Smooth muscle cell (in vitro differentiated cells): ENCODE measurements around the gene EBF3. TPM values are rescaled to one million over a fixed set of nuclear protein-coding genes. Genes with fewer than 3 reads are reported as not detected.

Source experiments
- DNase-seq: peaks from one replicate; lab custom pipeline; 2025; ENCODE audit not compliant: unreplicated experiment; lab: John Stamatoyannopoulos, UW
- H2AFZ ChIP-seq: fragments of 200-600 bp; sonication (generic); 2 replicates; pipeline ENCODE4 v1.6.0; 2016; ENCODE audit warnings: antibody characterized with exemption, low read depth, mild to moderate bottlenecking
- H3F3A ChIP-seq: fragments of 200-600 bp; sonication (generic); 2 replicates; pipeline ENCODE4 v1.6.0; 2017; ENCODE audit warnings: antibody characterized with exemption, low read depth
- H3K27ac ChIP-seq: fragments of 200-600 bp; sonication (generic); 2 replicates; pipeline ENCODE4 v1.5.1; 2016; ENCODE audit warnings: low read depth, mild to moderate bottlenecking
- H3K27me3 ChIP-seq: fragments of 200-600 bp; sonication (generic); 2 replicates; pipeline ENCODE4 v1.6.1; 2016; ENCODE audit warnings: low read depth, mild to moderate bottlenecking
- H3K36me3 ChIP-seq: fragments of 200-600 bp; sonication (generic); 2 replicates; pipeline ENCODE4 v1.5.1; 2016; ENCODE audit warnings: low read depth
- H3K4me1 ChIP-seq: fragments of 200-600 bp; sonication (generic); 2 replicates; pipeline ENCODE4 v1.5.1; 2016; ENCODE audit warnings: low read depth
- H3K4me2 ChIP-seq: fragments of 200-600 bp; sonication (generic); 2 replicates; pipeline ENCODE4 v1.6.0; 2016; ENCODE audit warnings: mild to moderate bottlenecking
- H3K4me3 ChIP-seq: fragments of 200-600 bp; sonication (generic); 2 replicates; pipeline ENCODE4 v1.5.1; 2016; ENCODE audit warnings: mild to moderate bottlenecking
- H3K79me2 ChIP-seq: fragments of 200-600 bp; sonication (generic); 2 replicates; pipeline ENCODE4 v1.6.0; 2016; ENCODE audit warnings: low read depth, mild to moderate bottlenecking
- H3K9ac ChIP-seq: fragments of 200-600 bp; sonication (generic); 2 replicates; pipeline ENCODE4 v1.6.0; 2016; ENCODE audit warnings: low read depth
- H3K9me3 ChIP-seq: fragments of 200-600 bp; sonication (generic); replicated peaks from 2 replicates; pipeline ENCODE4 v1.5.1; 2016; ENCODE audit warnings: low read depth
- H4K20me1 ChIP-seq: fragments of 200-600 bp; sonication (generic); 2 replicates; pipeline ENCODE4 v1.6.0; 2016; ENCODE audit warnings: low read depth
- WGBS: methylation state at CpG from one replicate; pipeline ENCODE4 v1.1.7; 2016; ENCODE audit warnings: low lambda C conversion rate; 5-methylcytosine and 5-hydroxymethylcytosine counted together
- polyA plus RNA-seq: library from polyadenylated mRNA; unstranded; fragments of >200 nt; fragmentation: Nextera tagmentation; extraction: Ambion mirVana; gene quantifications from 2 replicates; pipeline ENCODE4 v1.2.1, GENCODE V29; 2016
- total RNA-seq: library from RNA; depleted of rRNA; stranded (reverse); fragments of >200 nt; gene quantifications from 2 replicates; pipeline ENCODE4 v1.2.3, GENCODE V29; 2014
- TF ChIP-seq, protein P1 (sequence below): fragments of 200-600 bp; sonication (generic); IDR thresholded peaks from 2 replicates; pipeline ENCODE4 v1.5.1; 2017; ENCODE audit warnings: borderline replicate concordance, mild to moderate bottlenecking, antibody characterized with exemption; ENCODE audit not compliant: insufficient read depth, poor library complexity, severe bottlenecking

The EBF3 gene
- total and polyA plus RNA-seq, 2 experiments from 2014 or later, result not detected

GRCh38 chr10:129814681-129815646 lies 149.1 kb downstream of the EBF3 start:
- TF ChIP-seq, protein P1, sequence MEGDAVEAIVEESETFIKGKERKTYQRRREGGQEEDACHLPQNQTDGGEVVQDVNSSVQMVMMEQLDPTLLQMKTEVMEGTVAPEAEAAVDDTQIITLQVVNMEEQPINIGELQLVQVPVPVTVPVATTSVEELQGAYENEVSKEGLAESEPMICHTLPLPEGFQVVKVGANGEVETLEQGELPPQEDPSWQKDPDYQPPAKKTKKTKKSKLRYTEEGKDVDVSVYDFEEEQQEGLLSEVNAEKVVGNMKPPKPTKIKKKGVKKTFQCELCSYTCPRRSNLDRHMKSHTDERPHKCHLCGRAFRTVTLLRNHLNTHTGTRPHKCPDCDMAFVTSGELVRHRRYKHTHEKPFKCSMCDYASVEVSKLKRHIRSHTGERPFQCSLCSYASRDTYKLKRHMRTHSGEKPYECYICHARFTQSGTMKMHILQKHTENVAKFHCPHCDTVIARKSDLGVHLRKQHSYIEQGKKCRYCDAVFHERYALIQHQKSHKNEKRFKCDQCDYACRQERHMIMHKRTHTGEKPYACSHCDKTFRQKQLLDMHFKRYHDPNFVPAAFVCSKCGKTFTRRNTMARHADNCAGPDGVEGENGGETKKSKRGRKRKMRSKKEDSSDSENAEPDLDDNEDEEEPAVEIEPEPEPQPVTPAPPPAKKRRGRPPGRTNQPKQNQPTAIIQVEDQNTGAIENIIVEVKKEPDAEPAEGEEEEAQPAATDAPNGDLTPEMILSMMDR, result no peak
- no peaks in the 10 kb centered on the region for H4K20me1 ChIP-seq
- no peaks in the 10 kb centered on the region for H3K9me3 ChIP-seq
- WGBS, result 85% methylated on average over 12 of the region's 12 CpGs
- no peak for DNase-seq
- no peak overlapping the region for H3K9ac ChIP-seq
- H3K36me3 ChIP-seq, result no peaks in the 10 kb centered on the region
- no peaks in the 10 kb centered on the region for H3K4me1 ChIP-seq
- no peaks in the 10 kb centered on the region for H3K79me2 ChIP-seq
- H3F3A ChIP-seq, result no peaks in the 10 kb centered on the region
- H3K27me3 ChIP-seq, result no peaks in the 10 kb centered on the region
- H2AFZ ChIP-seq, result no peak overlapping the region
- H3K27ac ChIP-seq, result no peak overlapping the region
- H3K4me3 ChIP-seq, result no peak overlapping the region
- no peak overlapping the region for H3K4me2 ChIP-seq

DNA sequence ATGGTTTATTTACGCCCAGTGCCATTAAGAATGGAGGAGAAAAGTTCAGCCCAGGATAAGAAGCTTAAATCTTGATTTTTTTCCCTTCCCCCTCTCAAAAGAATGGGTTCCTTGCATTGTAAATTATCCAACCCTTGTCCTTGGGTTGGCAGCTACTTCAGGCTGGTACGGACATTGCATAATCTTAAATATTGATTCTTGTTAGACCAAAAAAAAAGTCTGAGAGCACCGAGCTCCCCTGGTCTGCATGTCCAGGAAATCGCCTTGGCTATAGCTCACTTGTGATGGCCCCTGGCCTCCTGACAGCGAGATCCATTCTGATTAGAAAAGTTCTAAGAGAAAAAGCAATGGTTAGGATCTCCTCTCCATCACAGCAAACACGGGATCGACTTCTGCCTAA lies 151.7 kb downstream of the EBF3 start:
- no peaks in the 10 kb centered on the region for H3K36me3 ChIP-seq
- H3F3A ChIP-seq, result no peaks in the 10 kb centered on the region
- no peaks in the 10 kb centered on the region for H3K79me2 ChIP-seq
- H3K9ac ChIP-seq, result no peak overlapping the region
- H2AFZ ChIP-seq, result no peak overlapping the region
- H3K27ac ChIP-seq, result no peak overlapping the region
- H3K4me2 ChIP-seq, result no peak overlapping the region
- no peak overlapping the region for H3K4me3 ChIP-seq
- 94% methylated on average over 7 of the region's 7 CpGs for WGBS
- no peak for DNase-seq
- H3K27me3 ChIP-seq, result no peaks in the 10 kb centered on the region
- TF ChIP-seq, protein P1, result no peak
- no peaks in the 10 kb centered on the region for H3K4me1 ChIP-seq
- H3K9me3 ChIP-seq, result no peaks in the 10 kb centered on the region
- H4K20me1 ChIP-seq, result no peaks in the 10 kb centered on the region

DNA sequence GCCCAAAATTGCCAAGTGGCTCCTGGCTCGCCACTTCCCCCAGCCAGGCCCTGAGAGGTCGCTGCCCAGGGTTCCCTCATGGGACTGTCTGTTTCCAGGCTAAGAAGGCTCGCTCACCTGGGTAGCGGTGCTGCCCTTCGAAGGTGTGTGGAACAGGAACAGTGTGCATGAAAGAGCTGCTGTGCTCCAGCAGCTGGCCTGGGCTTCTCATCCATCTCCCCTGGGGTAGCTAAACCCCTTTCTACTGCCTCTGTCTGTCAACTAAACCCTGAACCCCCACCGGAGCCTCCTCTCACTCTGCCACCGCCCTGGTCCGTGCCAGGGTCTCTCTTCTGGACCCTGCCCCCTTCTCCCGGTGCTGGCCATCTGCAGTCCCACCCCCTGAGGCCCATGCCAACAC lies 152.9 kb downstream of the EBF3 start:
- no peak for DNase-seq
- Histone ChIP-seq H3K4me3 (no peak overlapping the region), H3K27me3 (no peaks in the 10 kb centered on the region), H3F3A (no peaks in the 10 kb centered on the region), H3K9ac (no peak overlapping the region), H3K9me3 (no peaks in the 10 kb centered on the region), H2AFZ (no peak overlapping the region), H3K27ac (no peak overlapping the region), H3K36me3 (no peaks in the 10 kb centered on the region), H4K20me1 (no peaks in the 10 kb centered on the region), H3K79me2 (no peaks in the 10 kb centered on the region), H3K4me1 (no peaks in the 10 kb centered on the region), H3K4me2 (no peak overlapping the region)
- TF ChIP-seq, protein P1, result no peak
- 95% methylated on average over 8 of the region's 9 CpGs for WGBS
